ENCODE data around the gene MCEMP1. TPM values are rescaled to one million over a fixed set of nuclear protein-coding genes. Genes with fewer than 3 reads are reported as not detected.

Gene MCEMP1
- total RNA-seq, 2 experiments from 2014 or later = 0.22 TPM; not detected in 1

GRCh38 chr19:7670790-7671189 is 6.1 kb upstream of the MCEMP1 start:
- no peaks in the 10 kb centered on the region for H4K20me1 ChIP-seq (ENCODE audit: insufficient read depth, low read length)
- no peaks in the 10 kb centered on the region for H3K9me3 ChIP-seq (ENCODE audit: low read length)
- ChIA-PET CTCF (ENCODE audit: unreplicated experiment) (no interaction called here), POLR2A (no interaction called here)
- H3K4me1 ChIP-seq (ENCODE audit: insufficient read depth, low read length, poor library complexity, severe bottlenecking) = peaks cover 2% of the 10 kb centered on the region
- no peak overlapping the region for H3K4me3 ChIP-seq (ENCODE audit: low read depth, low read length, poor library complexity, severe bottlenecking)
- intact Hi-C loops (cut with micrococcal nuclease; ENCODE audit: unreplicated experiment) = no loop called here
- H2AFZ ChIP-seq (ENCODE audit: low read length) = no peak overlapping the region
- no TSS peak for BruUV-seq (replicated peaks)
- TF ChIP-seq EZH2phosphoT487 (IDR thresholded peaks at IDR 0.05; ENCODE audit: borderline replicate concordance, low read depth, low read length) = no peak
- TF ChIP-seq CTCF (conservative IDR thresholded peaks at IDR 0.05; ENCODE audit: low read length) = no peak
- H3K27ac ChIP-seq (ENCODE audit: low read depth, low read length, poor library complexity, severe bottlenecking) = no peak overlapping the region
- H3K36me3 ChIP-seq (ENCODE audit: insufficient read depth, low read length) = no peaks in the 10 kb centered on the region
- no peaks in the 10 kb centered on the region for H3K9me2 ChIP-seq (ENCODE audit: insufficient read depth, low read length)
- no peaks in the 10 kb centered on the region for H3K79me2 ChIP-seq (ENCODE audit: insufficient read depth, low read depth, low read length)
- no peak for DNase-seq (ENCODE audit: low spot score)
- H3K4me2 ChIP-seq (ENCODE audit: low read length) = no peak overlapping the region

- H3K9me2 ChIP-seq (ENCODE audit: insufficient read depth, low read length) = no peaks in the 10 kb centered on the region
- ChIA-PET CTCF (ENCODE audit: unreplicated experiment) (no interaction called here), POLR2A (no interaction called here)
- H2AFZ ChIP-seq (ENCODE audit: low read length) = no peak overlapping the region
- intact Hi-C loops (cut with micrococcal nuclease; ENCODE audit: unreplicated experiment) = no loop called here
- H3K4me2 ChIP-seq (ENCODE audit: low read length) = no peak overlapping the region
- H3K27ac ChIP-seq (ENCODE audit: low read depth, low read length, poor library complexity, severe bottlenecking) = no peak overlapping the region
- H3K4me1 ChIP-seq (ENCODE audit: insufficient read depth, low read length, poor library complexity, severe bottlenecking) = peaks cover 19% of the 10 kb centered on the region
- DNase-seq (ENCODE audit: low spot score) = no peak
- no peaks in the 10 kb centered on the region for H3K36me3 ChIP-seq (ENCODE audit: insufficient read depth, low read length)
- TF ChIP-seq EZH2phosphoT487 (IDR thresholded peaks at IDR 0.05; ENCODE audit: borderline replicate concordance, low read depth, low read length) (no peak), CTCF (conservative IDR thresholded peaks at IDR 0.05; ENCODE audit: low read length) (no peak)
- H3K79me2 ChIP-seq (ENCODE audit: insufficient read depth, low read depth, low read length) = no peaks in the 10 kb centered on the region
- no peaks in the 10 kb centered on the region for H3K9me3 ChIP-seq (ENCODE audit: low read length)
- H4K20me1 ChIP-seq (ENCODE audit: insufficient read depth, low read length) = no peaks in the 10 kb centered on the region
- BruUV-seq (replicated peaks) = no TSS peak
- H3K4me3 ChIP-seq (ENCODE audit: low read depth, low read length, poor library complexity, severe bottlenecking) = no peak overlapping the region
These were observed 4.4 kb upstream of the MCEMP1 start for GRCh38 chr19:7672522-7672921.

- peaks cover 29% of the 10 kb centered on the region for H3K4me1 ChIP-seq (ENCODE audit: insufficient read depth, low read length, poor library complexity, severe bottlenecking)
- H3K79me2 ChIP-seq (ENCODE audit: insufficient read depth, low read depth, low read length) = no peaks in the 10 kb centered on the region
- H3K27ac ChIP-seq (ENCODE audit: low read depth, low read length, poor library complexity, severe bottlenecking) = no peak overlapping the region
- no peaks in the 10 kb centered on the region for H3K9me3 ChIP-seq (ENCODE audit: low read length)
- no TSS peak for BruUV-seq (replicated peaks)
- peak; percentile 66 for DNase-seq (ENCODE audit: low spot score)
- H3K36me3 ChIP-seq (ENCODE audit: insufficient read depth, low read length) = no peaks in the 10 kb centered on the region
- CTCF ChIA-PET (ENCODE audit: unreplicated experiment) = interaction anchor here (0.6 kb wide), 1 partner anchor 324 kb away, joined by 3 read pairs; no protein-coding TSS in a partner anchor
- no peak overlapping the region for H3K4me2 ChIP-seq (ENCODE audit: low read length)
- H4K20me1 ChIP-seq (ENCODE audit: insufficient read depth, low read length) = no peaks in the 10 kb centered on the region
- no peak for TF ChIP-seq EZH2phosphoT487 (IDR thresholded peaks at IDR 0.05; ENCODE audit: borderline replicate concordance, low read depth, low read length)
- TF ChIP-seq CTCF (conservative IDR thresholded peaks at IDR 0.05; ENCODE audit: low read length) = no peak
- POLR2A ChIA-PET = no interaction called here
- intact Hi-C loops (cut with micrococcal nuclease; ENCODE audit: unreplicated experiment) = no loop called here
- H3K4me3 ChIP-seq (ENCODE audit: low read depth, low read length, poor library complexity, severe bottlenecking) = no peak overlapping the region
- no peak overlapping the region for H2AFZ ChIP-seq (ENCODE audit: low read length)
- H3K9me2 ChIP-seq (ENCODE audit: insufficient read depth, low read length) = no peaks in the 10 kb centered on the region
These were observed 2.6 kb upstream of the MCEMP1 start for GRCh38 chr19:7674010-7675005.
